Esophagus (tissue), 2 donors: ENCODE measurements around the gene GPR142. TPM values are rescaled to one million over a fixed set of nuclear protein-coding genes. Genes with fewer than 3 reads are reported as not detected.

ENCODE experiments used
- H3K27ac ChIP-seq, 2 donors: one replicate each; pipeline ENCODE4 v1.5.1; 2013; ENCODE audit warnings: low read depth in 2 of 2, mild to moderate bottlenecking in 2 of 2, inconsistent platforms in 1 of 2, low read length in 1 of 2, moderate library complexity in 1 of 2
- H3K27me3 ChIP-seq, 2 donors: one replicate each; pipeline ENCODE4 v1.6.1; 2013; ENCODE audit warnings: low read length in 2 of 2, control low read depth in 1 of 2, mild to moderate bottlenecking in 1 of 2; ENCODE audit not compliant: insufficient read depth in 2 of 2, control insufficient read depth in 1 of 2
- H3K36me3 ChIP-seq, 2 donors: one replicate each; pipeline ENCODE4 v1.6.1; 2013; ENCODE audit warnings: low read length in 1 of 2; ENCODE audit not compliant: control insufficient read depth in 2 of 2, insufficient read depth in 2 of 2
- H3K4me1 ChIP-seq, 2 donors: one replicate each; pipeline ENCODE4 v1.6.1; 2013; ENCODE audit warnings: low read length in 1 of 2; ENCODE audit not compliant: control insufficient read depth in 2 of 2, insufficient read depth in 2 of 2
- H3K4me3 ChIP-seq, 2 donors: one replicate each; pipeline ENCODE4 v1.5.1; 2013; ENCODE audit warnings: low read length in 2 of 2, mild to moderate bottlenecking in 2 of 2, low read depth in 1 of 2, moderate library complexity in 1 of 2
- H3K9me3 ChIP-seq, 2 donors: one replicate each; pipeline ENCODE4 v1.6.1; 2013; ENCODE audit warnings: mild to moderate bottlenecking in 2 of 2, low read depth in 1 of 2, low read length in 1 of 2, moderate library complexity in 1 of 2; ENCODE audit not compliant: control insufficient read depth in 2 of 2, insufficient read depth in 1 of 2
- WGBS, 2 donors: extraction: QIAGEN DNeasy Blood & Tissue Kit; methylation state at CpG; one replicate each; pipeline ENCODE4 v1.1.7; 2013; 5-methylcytosine and 5-hydroxymethylcytosine counted together
- polyA plus RNA-seq, 2 donors: library from polyadenylated mRNA; stranded (reverse); fragments of 200-250 nt; gene quantifications; one replicate each; pipeline ENCODE4 v1.2.3, GENCODE V29; 2013
- donor health status: healthy with polysubstance abuse.
- donor health status: Bipolar disorder and iron deficiency.

Gene GPR142
- polyA plus RNA-seq, 2 donors, result 0.09 TPM; not detected in 1

DNA sequence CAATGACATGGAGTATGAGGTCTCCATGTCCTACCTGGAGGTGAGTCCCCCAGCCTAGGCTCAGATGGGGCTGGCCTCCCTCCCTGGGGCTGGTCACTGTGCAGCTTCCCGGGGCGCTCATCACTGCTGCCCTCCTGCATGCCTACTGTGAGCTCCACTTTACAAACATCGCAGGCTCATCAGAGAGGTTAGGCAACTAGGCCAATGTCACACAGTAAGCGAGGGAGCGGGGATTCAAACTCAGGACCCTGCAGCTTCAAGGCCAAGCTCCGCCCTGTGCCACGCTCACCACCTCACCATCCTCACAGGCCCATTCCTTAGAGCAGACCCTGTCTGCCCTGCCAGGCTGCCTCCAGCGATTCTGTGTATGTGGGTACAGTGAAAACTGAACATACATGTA, 24.2 kb upstream of the GPR142 start:
- no peaks in the 10 kb centered on the region for H3K4me1 ChIP-seq
- H3K9me3 ChIP-seq, result peaks cover 0 to 3% of the 10 kb centered on the region in 2 donors
- H3K4me3 ChIP-seq, result no peak overlapping the region
- no peaks in the 10 kb centered on the region for H3K27me3 ChIP-seq
- no peak overlapping the region for H3K27ac ChIP-seq
- 84 to 93% methylated on average over 8 of the region's 8 CpGs for WGBS, 2 donors
- no peaks in the 10 kb centered on the region for H3K36me3 ChIP-seq

DNA sequence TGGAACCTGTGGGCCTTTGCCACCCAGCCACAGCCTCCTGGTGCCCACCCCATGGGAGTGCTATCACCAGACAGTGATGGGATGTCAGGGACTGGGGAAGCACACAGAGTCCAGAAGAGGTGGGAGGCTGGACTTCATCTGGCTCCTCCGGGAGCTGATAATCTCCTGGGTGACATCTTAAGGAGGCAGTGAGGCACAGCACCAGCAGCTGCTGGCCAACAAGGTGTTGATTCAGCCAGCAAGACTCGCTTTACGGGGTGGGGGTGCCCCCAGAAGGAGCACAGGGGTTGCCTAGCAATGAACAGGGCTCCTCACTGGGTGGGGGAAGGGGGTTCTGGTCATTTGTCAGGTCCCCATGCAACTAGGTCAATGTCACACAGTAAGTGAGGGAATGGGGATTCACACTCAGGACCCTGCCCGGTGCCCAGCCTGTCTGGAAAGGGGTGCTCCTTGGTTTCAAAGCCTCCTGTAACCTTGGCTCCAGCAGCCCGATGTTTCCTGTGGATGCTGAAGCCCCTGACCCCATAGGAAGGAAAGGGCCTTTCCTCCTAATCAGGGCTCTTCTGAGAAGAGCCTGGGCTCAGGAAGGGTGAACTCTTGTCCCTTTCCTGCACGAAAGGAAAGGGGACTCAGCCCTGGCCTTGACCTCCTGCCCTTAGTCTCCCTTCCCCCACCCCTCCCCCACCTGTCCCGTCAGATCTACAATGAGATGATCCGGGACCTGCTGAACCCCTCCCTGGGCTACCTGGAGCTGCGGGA, 23.6 kb upstream of the GPR142 start:
- Histone ChIP-seq H3K9me3 (peaks cover 0 to 3% of the 10 kb centered on the region in 2 donors), H3K27ac (no peak overlapping the region), H3K36me3 (no peaks in the 10 kb centered on the region), H3K4me3 (no peak overlapping the region), H3K27me3 (no peaks in the 10 kb centered on the region), H3K4me1 (no peaks in the 10 kb centered on the region)
- 59 to 65% methylated on average over 9 of the region's 9 CpGs for WGBS, 2 donors

DNA sequence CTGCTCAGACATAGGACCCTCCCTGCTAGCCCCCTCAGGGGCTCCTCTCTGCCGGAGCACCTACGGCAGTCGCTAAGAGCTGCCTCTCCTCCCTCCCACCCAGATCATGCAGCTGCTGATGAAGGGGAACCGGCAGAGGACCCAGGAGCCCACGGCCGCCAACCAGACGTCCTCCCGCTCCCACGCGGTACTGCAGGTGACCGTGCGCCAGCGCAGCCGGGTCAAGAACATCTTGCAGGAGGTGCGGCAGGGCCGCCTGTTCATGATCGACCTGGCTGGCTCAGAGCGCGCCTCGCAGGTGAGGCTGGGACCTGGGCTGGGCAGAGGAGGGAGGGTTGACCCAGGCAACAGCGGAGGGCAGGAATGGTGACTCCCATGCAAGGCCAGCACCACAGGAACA, 22.6 kb upstream of the GPR142 start:
- WGBS, 2 donors, result 72 to 86% methylated on average over 18 to 21 of the region's 21 CpGs
- Histone ChIP-seq H3K4me1 (no peaks in the 10 kb centered on the region), H3K9me3 (peaks cover 0 to 3% of the 10 kb centered on the region in 2 donors), H3K27me3 (no peaks in the 10 kb centered on the region), H3K27ac (no peak overlapping the region), H3K36me3 (no peaks in the 10 kb centered on the region), H3K4me3 (no peak overlapping the region)

DNA sequence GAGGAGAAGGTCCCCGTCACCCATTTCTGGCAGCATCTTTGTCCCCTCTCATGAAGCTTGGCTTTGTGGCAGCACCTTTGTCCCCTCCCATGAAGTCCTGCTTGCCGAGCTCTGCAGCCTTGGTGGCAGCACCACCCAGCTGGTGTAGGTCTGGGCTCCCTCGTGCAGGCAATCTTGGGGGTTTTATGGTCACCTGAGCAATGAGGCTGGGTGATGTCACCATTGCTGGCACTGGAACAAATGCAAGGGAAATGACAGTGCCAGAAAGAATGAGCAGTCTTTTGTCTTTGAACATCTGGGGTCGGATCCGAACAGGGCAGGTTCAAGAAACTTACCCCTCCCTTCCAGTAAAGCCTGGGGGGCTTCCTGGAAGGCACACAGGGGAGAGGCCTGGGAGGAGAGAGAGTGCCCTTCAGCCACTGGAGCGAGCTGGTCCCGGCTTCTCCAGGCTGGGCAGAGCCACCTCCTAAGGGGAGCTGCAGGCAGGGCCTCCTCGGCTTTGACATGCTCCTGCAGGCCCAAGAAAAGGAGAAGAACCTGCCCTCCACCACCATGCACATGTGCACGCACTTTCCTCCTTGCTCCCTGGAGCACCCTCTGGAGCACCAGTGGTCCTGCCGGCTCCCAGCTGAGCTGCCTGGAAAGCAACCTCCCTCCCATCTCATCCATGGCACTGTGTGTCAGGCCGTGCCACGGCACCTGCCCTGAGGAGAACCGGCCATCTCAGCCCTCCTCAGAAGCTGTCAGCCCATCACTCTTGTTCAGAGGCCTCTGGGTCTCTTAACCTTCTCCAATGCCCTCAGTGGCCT, 21.7 kb upstream of the GPR142 start:
- Histone ChIP-seq H3K36me3 (no peaks in the 10 kb centered on the region), H3K4me3 (no peak overlapping the region), H3K27ac (no peak overlapping the region), H3K27me3 (peaks cover 0 to 3% of the 10 kb centered on the region in 2 donors), H3K4me1 (no peaks in the 10 kb centered on the region), H3K9me3 (peaks cover 0 to 3% of the 10 kb centered on the region in 2 donors)
- WGBS, 2 donors, result 52 to 57% methylated on average over 12 to 13 of the region's 13 CpGs

DNA sequence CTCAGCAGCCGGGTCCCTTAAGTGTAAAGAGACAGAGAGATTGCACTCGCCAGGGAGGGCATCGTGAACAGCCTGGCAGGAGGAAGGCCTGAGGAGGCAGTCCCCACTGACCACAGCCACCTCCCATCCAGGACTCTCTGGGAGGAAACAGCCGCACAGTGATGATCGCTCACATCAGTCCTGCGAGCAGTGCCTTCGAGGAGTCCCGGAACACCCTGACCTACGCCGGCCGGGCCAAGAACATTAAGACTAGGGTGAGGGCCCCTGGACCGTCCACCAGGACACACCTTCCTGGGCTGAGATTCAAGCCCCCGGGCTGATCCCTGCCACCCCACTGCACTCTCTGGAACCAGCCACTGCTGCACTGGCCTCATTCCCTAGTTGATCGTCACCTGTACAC, 19.7 kb upstream of the GPR142 start:
- H3K9me3 ChIP-seq, result no peaks in the 10 kb centered on the region
- H3K36me3 ChIP-seq, result no peaks in the 10 kb centered on the region
- no peaks in the 10 kb centered on the region for H3K4me1 ChIP-seq
- no peak overlapping the region for H3K27ac ChIP-seq
- no peak overlapping the region for H3K4me3 ChIP-seq
- 81 to 83% methylated on average over 13 to 14 of the region's 14 CpGs for WGBS, 2 donors
- peaks cover 0 to 6% of the 10 kb centered on the region in 2 donors for H3K27me3 ChIP-seq

DNA sequence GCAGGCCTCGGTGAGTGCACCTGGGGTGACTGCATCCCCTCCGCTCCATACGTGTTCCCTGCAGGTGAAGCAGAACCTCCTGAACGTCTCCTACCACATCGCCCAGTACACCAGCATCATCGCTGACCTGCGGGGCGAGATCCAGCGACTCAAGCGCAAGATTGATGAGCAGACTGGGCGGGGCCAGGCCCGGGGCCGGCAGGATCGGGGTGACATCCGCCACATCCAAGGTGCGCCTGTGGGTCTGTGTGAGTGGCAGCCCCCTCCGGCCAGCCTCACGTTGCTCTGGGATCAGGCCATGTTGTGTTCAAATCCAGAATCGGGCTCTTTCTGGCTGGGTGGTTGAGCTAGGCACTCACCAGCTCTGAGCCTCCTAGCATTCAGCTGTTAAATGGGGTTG, 18.2 kb upstream of the GPR142 start:
- H3K27me3 ChIP-seq, result peaks cover 0 to 9% of the 10 kb centered on the region in 2 donors
- H3K4me1 ChIP-seq, result no peaks in the 10 kb centered on the region
- 49 to 64% methylated on average over 19 of the region's 19 CpGs for WGBS, 2 donors
- no peaks in the 10 kb centered on the region for H3K36me3 ChIP-seq
- H3K27ac ChIP-seq, result no peak overlapping the region
- no peaks in the 10 kb centered on the region for H3K9me3 ChIP-seq
- H3K4me3 ChIP-seq, result no peak overlapping the region

DNA sequence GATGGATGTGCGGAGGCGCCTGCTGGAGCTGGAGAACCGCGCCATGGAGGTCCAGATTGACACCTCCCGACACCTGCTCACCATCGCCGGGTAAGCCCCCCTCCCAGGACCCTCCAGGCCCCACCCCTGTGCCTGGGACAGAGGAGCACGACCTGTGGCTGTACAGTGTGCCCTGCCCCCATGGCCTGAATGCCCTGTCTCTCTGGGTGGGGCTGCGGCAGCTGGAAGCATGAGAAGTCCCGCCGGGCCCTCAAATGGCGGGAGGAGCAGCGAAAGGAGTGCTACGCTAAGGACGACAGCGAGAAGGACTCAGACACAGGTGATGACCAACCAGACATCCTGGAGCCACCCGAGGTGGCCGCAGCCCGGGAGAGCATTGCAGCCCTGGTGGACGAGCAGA, 16.8 kb upstream of the GPR142 start:
- H3K9me3 ChIP-seq, result no peaks in the 10 kb centered on the region
- no peak overlapping the region for H3K4me3 ChIP-seq
- no peaks in the 10 kb centered on the region for H3K4me1 ChIP-seq
- 81% methylated on average over 20 of the region's 20 CpGs for WGBS, 2 donors
- H3K27me3 ChIP-seq, result peaks cover 0 to 12% of the 10 kb centered on the region in 2 donors
- H3K36me3 ChIP-seq, result no peaks in the 10 kb centered on the region
- H3K27ac ChIP-seq, result no peak overlapping the region

DNA sequence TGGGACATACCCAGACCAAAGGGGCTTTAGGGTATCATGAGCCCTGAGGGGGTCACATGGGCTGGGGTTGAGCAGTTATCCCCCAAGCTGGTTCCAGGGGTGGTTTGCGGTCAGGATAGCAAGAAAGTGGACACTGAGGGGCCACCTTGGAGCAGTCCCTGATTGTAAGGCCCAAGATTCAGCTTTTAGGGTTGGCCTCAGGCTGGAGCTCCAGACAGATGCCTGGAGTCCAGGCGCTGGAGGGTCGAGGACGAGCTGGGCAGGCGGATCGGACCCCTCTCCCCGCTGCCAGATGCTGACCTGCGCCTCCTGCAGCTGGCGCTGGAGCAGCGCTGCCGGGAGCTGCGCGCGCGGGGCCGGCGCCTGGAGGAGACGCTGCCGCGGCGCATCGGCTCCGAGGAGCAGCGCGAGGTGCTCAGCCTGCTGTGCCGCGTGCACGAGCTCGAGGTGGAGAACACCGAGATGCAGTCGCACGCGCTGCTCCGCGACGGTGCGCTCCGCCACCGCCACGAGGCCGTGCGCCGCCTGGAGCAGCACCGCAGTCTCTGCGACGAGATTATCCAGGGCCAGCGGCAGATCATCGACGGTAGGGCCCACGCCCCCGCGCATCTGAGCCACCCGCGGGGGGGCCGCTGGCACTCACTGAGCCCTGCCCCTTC, 15.6 kb upstream of the GPR142 start:
- Histone ChIP-seq H3K4me3 (no peak overlapping the region), H3K27ac (no peak overlapping the region), H3K9me3 (no peaks in the 10 kb centered on the region), H3K4me1 (peaks cover 0 to 3% of the 10 kb centered on the region in 2 donors), H3K36me3 (no peaks in the 10 kb centered on the region), H3K27me3 (peaks cover 0 to 20% of the 10 kb centered on the region in 2 donors)
- 7 to 9% methylated on average over 40 to 55 of the region's 55 CpGs for WGBS, 2 donors

DNA sequence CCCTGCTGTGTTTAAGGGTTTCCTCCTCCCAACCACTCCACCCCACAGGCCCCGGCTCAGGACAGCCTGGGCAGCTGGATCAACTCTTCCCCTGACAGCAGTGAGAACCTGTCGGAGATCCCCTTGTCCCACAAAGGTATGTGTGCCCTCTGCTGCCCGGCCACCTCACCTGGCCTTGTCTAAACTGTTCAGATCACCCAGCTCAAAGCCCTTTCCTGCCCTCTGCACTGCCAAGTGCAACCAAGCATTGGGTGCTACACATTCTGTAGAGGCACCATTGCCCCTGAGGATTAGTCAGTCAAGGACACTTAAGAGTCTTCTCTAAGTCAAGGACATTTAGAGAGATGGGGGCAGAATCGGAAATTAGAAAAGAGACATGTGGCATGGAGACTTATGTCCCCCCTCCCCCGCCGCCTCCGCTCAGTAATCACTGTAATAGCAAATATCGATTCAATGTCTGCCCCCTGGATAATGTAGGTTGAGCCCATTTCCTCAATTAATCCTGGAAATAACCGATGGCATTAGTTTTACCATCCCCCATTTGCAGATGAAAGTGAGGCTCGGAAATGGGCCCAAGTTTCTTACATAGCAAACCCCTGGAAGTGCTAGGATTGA, 13.8 kb upstream of the GPR142 start:
- Histone ChIP-seq H3K9me3 (peaks cover 0 to 3% of the 10 kb centered on the region in 2 donors), H3K27me3 (peaks cover 0 to 24% of the 10 kb centered on the region in 2 donors), H3K27ac (no peak overlapping the region), H3K4me3 (no peak overlapping the region), H3K4me1 (peaks cover 0 to 12% of the 10 kb centered on the region in 2 donors), H3K36me3 (no peaks in the 10 kb centered on the region)
- WGBS, 2 donors, result 69 to 77% methylated on average over 10 of the region's 10 CpGs
